Left lobe of liver (tissue), 2 donors: ENCODE results near the gene RNLS. TPM values are rescaled to one million over a fixed set of nuclear protein-coding genes. Genes with fewer than 3 reads are reported as not detected.

ENCODE experiments used
- ATAC-seq: fragments of 200-7000 bp; cut with Tn5 transposase; one replicate; pipeline ENCODE4 v1.9.1; 2020; ENCODE audit warnings: mild to moderate bottlenecking, moderate library complexity
- DNase-seq: peaks from one replicate; pipeline ENCODE4 v3.0.0-alpha.2; 2020; ENCODE audit warnings: low spot score
- total RNA-seq: library from RNA; stranded (reverse); gene quantifications from one replicate; pipeline ENCODE4 v1.2.1, GENCODE V29; 2021
- donor health status: DM: no; HTN: no; CAD: no; lungs with moderate emphysema.
- donor health status: DM: no; HTN: yes; CAD: no.

Gene RNLS
- total RNA-seq, 1 donor from 2014 or later, result 10.1 TPM

DNA sequence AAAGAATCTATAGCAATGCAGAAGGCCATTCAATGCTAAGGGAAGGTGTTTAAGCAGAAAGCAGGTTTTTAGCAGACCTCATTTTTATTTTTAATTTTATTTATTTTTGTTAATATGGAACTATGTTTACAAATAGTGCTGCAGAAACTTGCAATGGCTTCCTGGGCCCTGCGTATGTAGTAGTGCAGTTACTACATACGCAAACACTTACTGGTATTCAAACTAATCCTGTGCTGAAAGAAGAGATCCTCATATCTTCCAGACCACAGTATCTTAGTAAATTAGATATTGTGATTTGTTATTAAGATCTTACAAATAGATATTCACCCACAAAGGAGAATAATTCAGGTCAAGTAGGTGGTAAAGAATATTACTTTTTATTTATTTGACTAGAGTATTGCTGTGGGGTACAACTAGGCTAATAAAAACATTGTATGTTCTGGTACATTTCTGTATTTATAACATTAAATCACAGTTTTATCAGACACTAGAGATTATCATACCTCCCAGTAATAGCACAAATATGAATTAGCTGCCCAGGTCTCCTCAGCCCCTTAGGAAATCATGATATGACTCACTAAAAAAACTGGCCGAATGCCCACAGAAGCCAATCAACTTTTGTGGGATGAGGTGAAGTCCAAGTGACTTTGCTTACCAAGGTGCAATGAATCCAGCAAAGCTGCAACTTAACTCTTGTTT is 57.6 kb downstream of the RNLS start:
- ATAC-seq (peak; percentile 80), DNase-seq (peak; percentile 60)

DNA sequence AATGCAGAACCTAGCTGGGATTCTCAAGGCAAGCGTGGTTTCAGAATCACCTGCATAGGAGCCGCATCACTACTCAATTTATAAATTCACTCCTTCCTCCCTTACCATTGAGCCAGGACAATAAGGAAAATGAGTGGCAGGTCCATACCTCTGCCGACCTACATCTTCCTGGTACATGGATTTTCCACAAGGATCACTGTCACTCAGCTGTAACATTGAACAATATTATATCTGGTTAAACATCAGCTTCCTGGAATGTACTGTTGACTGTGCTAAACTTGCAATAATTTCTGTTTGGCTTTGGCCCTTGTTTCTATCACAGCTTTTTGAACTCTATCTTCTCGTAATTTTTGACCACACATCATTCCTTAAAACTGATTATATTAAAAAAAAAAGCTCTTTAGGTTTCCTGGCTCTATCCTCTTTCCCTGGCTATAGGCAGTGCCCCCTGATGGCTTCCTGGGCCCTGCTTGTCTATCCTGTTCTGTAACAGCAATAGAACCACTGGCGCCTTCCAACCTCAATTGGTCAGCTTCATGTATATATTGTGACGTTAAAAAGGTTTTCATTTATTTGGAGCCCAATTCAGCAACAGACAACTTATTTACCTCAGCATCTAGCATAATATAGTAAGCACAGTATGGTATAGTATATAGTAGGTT is 59.2 kb downstream of the RNLS start:
- peak; percentile 29 for ATAC-seq
- DNase-seq, result no peak

DNA sequence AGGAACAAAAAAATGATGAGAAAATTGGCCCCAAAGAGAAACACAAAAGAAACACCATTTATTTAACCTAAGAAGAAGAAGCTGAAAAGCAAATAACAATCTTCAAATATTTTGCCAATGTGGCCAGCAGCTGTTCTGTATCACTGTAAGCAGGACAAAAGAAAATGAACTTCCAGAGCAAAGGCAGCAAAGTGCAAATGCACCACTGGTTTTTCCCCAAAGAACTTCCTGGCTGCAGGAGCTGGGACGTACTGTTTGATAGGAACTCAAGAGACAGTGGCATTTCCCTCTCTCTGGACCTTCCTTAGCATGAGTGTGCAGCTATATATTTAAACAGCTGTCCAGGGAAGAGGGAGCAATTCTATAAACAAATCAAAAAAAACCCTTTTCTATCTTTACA is 60.4 kb downstream of the RNLS start:
- DNase-seq, result no peak

DNA sequence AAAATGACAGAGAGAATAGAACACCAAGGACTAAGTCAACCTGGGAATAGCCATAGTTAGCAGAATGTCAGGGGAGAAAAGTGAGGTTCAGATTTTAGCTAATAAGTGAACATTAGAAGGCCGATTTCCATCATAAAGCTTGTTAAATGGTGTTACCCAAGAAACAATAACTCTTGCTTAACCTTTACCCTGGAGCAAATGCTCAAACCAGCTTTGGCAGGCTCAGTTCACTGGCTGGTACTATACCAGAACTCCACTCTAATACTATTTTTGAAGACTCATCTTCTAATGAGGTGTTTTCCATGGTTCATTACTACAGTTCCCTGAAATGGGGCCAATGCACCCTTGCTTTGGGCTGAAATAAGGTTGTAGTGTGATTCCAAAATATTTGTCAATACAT is 61.3 kb downstream of the RNLS start:
- ATAC-seq, result peak; percentile 86
- no peak for DNase-seq

More for the DNA sequence above, 60.4 kb downstream of the RNLS start:
- ATAC-seq, result no peak

GRCh38 chr10:88515235-88515634 is 67.9 kb downstream of the RNLS start:
- no peak for DNase-seq

DNA sequence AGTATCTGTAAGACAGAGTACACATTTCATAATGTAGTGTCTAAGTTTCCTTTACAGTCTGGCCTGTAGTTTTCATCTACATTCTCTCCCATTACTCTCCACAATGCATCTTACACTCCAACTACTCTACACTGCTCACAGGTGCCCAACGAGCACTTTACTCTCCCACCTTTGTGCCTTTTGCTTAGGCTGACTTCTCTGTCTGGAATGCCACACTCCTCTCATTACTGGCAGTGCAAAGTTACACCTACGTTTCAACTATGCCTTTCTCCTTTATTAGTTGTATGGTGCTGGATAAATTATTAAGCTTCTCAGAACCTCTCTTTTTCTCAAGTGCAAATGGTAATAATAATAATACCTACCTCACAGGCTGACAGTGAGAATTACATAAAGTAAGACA is 70.5 kb downstream of the RNLS start:
- no peak for ATAC-seq
- DNase-seq, result no peak

More at GRCh38 chr10:88515235-88515634, 67.9 kb downstream of the RNLS start:
- no peak for ATAC-seq

GRCh38 chr10:88508796-88509195 is 74.3 kb downstream of the RNLS start:
- ATAC-seq (no peak), DNase-seq (no peak)

DNA sequence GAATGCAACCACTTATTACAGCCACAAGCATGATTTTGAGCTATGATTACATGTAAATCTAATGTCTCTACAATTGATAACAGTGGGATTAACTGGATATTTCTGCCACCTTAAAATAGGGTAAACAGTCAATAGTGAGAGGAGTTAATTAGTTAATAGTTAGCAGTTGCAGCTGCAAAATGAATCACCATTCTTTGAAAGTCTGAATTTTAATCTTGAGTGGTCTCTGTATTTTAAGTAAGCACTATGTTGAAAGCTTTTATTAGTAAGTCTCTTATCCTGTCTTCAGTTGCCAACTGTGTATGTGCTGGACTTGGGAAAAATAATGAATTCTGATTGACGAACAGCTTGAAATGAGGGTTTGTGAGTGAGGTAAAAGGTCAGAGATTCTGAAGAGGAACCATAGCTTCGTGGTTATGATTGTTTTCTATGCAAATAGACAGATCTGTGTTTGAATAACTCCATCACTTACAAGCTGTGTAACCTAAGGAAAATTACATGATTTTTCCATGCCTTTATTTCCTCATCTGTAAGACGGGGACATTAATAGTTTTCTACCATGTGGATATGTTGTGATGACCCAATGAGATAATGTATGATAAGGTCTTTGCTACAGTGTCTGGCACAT is 75.2 kb downstream of the RNLS start:
- DNase-seq, result no peak

GRCh38 chr10:88507404-88507803 is 75.7 kb downstream of the RNLS start:
- DNase-seq, result no peak
- no peak for ATAC-seq

More for the DNA sequence above, 75.2 kb downstream of the RNLS start:
- ATAC-seq, result no peak

- ATAC-seq (no peak), DNase-seq (no peak)
Observed at GRCh38 chr10:88505680-88506215, 77.4 kb downstream of the RNLS start.

DNA sequence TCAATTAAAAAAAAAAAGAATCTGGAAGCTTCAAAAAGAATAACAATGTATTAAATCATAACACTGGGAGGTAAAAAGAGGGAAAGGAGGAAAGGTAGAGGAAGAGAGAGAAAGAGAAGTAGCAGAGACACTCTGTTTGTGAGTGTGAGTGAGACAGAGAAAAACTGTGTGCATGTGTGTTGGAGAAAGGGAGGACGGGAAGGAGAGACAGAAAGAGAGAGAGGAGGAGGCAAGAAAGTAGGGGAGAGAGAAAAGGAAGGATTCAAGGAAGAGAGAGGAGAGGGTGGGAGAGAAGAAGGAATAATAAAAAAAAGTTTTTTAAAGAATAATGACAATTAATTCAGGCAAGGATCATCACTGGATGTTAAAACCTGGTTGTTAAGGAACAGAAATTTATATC is 77.9 kb downstream of the RNLS start:
- DNase-seq, result no peak
- ATAC-seq, result no peak

- DNase-seq, result no peak
- no peak for ATAC-seq
Observed at GRCh38 chr10:88500656-88501055, 82.5 kb downstream of the RNLS start.

- ATAC-seq, result no peak
- DNase-seq, result no peak
Observed at GRCh38 chr10:88499569-88500470, 83.3 kb downstream of the RNLS start.

DNA sequence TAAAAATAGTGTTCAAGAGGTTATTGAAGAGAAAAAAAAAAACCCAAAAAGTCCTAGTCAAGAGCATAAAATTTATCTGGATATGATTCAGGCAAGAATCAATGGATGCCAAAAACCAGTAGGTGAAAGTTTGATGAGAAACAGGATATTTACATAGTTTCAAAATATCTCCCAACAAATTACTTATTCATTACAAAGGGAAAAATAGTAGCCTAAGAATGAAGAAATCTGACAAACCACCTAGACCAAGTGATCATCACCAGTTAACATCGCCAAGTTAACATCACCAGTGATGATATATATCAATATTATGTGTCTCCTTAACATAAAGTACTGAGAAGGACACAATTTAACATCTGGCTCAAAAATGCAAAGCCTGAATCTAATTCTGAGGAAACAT is 85.2 kb downstream of the RNLS start:
- no peak for DNase-seq
- ATAC-seq, result peak; percentile 19

DNA sequence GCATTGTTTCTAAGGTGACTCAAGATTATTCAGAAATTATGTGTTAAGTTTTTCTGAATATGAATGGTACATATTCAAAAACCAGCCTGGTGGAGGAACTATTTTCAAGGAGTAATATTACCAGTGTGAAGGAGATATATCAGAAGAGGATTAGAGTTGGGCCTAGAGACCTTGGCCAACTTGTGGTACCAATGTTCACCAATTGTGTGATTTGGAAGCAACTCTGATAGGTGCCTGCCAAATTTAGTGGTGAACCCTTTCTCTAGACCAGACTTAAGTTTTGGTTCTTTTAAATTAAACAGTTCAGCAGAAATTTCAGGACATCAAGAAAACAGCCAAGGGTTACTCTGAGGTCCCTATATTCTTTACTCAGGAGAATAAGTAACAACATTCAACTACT is 88.6 kb downstream of the RNLS start:
- DNase-seq, result no peak

GRCh38 chr10:88493691-88494483 is 89.2 kb downstream of the RNLS start:
- ATAC-seq (no peak), DNase-seq (no peak)

More for the DNA sequence above, 88.6 kb downstream of the RNLS start:
- peak; percentile 95 for ATAC-seq

DNA sequence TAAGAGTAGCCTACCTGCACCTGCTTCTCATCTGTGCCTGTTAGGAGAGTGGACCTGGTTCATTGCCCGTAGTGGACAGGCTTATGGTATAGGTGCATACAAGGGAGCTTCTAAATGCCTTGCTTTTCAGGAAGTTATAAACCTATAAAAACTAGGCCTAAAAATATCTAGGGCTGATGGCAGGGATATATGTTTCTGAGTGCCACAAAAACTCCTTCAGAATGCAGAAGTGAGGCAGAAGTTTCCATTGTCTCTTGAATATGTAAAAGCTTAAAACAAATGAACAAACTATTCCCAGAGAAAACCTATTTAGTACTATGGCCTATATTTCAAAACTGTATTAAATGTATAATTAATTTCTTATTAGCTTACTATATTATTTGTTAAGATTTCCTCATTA is 91.8 kb downstream of the RNLS start:
- DNase-seq (no peak), ATAC-seq (no peak)

- DNase-seq (no peak), ATAC-seq (no peak)
Observed at GRCh38 chr10:88490231-88490980, 92.7 kb downstream of the RNLS start.

GRCh38 chr10:88489107-88489506 is 94.0 kb downstream of the RNLS start:
- DNase-seq (no peak), ATAC-seq (peak; percentile 96)
